Upper lobe of right lung (tissue), 1 donor: ENCODE measurements around the gene KRTAP2-2. TPM values are rescaled to one million over a fixed set of nuclear protein-coding genes. Genes with fewer than 3 reads are reported as not detected.

Experiments
- ATAC-seq: fragments of 200-7000 bp; cut with Tn5 transposase; one replicate; pipeline ENCODE4 v1.9.1; 2020; ENCODE audit warnings: mild to moderate bottlenecking, moderate library complexity
- DNase-seq: peaks from one replicate; pipeline ENCODE4 v3.0.0-alpha.2; 2020
- H3K27ac ChIP-seq: fragments of 200-600 bp; one replicate; pipeline ENCODE4 v1.8.0; 2022
- H3K27me3 ChIP-seq: fragments of 200-600 bp; one replicate; pipeline ENCODE4 v1.8.0; 2022; ENCODE audit warnings: mild to moderate bottlenecking
- H3K36me3 ChIP-seq: fragments of 200-600 bp; one replicate; pipeline ENCODE4 v1.8.0; 2022
- H3K4me1 ChIP-seq: fragments of 200-600 bp; one replicate; pipeline ENCODE4 v1.8.0; 2022
- H3K4me3 ChIP-seq: fragments of 200-600 bp; one replicate; pipeline ENCODE4 v1.8.0; 2022; ENCODE audit warnings: mild to moderate bottlenecking
- H3K9me3 ChIP-seq: fragments of 200-600 bp; one replicate; pipeline ENCODE4 v1.8.0; 2022
- CTCF ChIP-seq: fragments of 200-600 bp; IDR thresholded peaks from one replicate; pipeline ENCODE4 v1.8.0; 2022; ENCODE audit warnings: antibody characterized with exemption
- intact Hi-C: fragments of 100-400 bp; cut with DNase I; formaldehyde crosslinking; loops from one replicate; pipeline ENCODE4 v1.11.0; 2022
- total RNA-seq: library from RNA; stranded (reverse); fragmentation: NEBNext Ultra II Directional; extraction: Animal tissue kit (Norgen Biotek cat#: 25700); gene quantifications from one replicate; pipeline ENCODE4 v1.2.1, GENCODE V29; 2021
- donor health status: DM: no; HTN: yes; CAD: no; lungs with severe emphysema.

The KRTAP2-2 gene
- total RNA-seq, 1 donor from 2014 or later, result not detected

- Histone ChIP-seq H3K27ac (no peak overlapping the region), H3K4me3 (no peak overlapping the region), H3K9me3 (no peaks in the 10 kb centered on the region), H3K27me3 (no peaks in the 10 kb centered on the region), H3K36me3 (no peaks in the 10 kb centered on the region), H3K4me1 (no peaks in the 10 kb centered on the region)
- intact Hi-C loops, result no loop called here
- no peak for TF ChIP-seq CTCF
- no peak for DNase-seq
- peak; percentile 69 for ATAC-seq
These were observed 45.7 kb downstream of the KRTAP2-2 start for GRCh38 chr17:41009301-41009760.

- Histone ChIP-seq H3K27ac (no peak within 1 kb of the TSS), H3K4me3 (no peak within 1 kb of the TSS), H3K4me1 (no peaks in the 10 kb centered on the region), H3K36me3 (no peaks in the 10 kb centered on the region), H3K9me3 (no peaks in the 10 kb centered on the region), H3K27me3 (no peaks in the 10 kb centered on the region)
- no peak for TF ChIP-seq CTCF
- ATAC-seq (no peak), DNase-seq (peak; percentile 49)
- intact Hi-C loops, result no loop called here
These were observed 46.2 kb downstream of the KRTAP2-2 start, which contains the start of gene KRTAP3-1 for GRCh38 chr17:41008811-41009210. TSS of gene KRTAP3-1 (minus strand) at chr17:41009128. CDS start at chr17:41009074, 54 bp downstream.

Other genes starting within 250 kb of the KRTAP2-2 start
- 36.8 TPM for gene KRT10, start 232.6 kb downstream of the KRTAP2-2 start, total RNA-seq
- not detected for gene KRT12, start 188.0 kb downstream of the KRTAP2-2 start, total RNA-seq
- not detected for gene KRT20, start 170.0 kb downstream of the KRTAP2-2 start, total RNA-seq
- 1.1 TPM for gene KRT23, start 117.6 kb downstream of the KRTAP2-2 start, total RNA-seq
- 0.35 TPM for gene KRT39, start 88.3 kb downstream of the KRTAP2-2 start, total RNA-seq
- not detected for gene KRT40, start 70.9 kb downstream of the KRTAP2-2 start, total RNA-seq
- gene KRTAP3-3, start 61.1 kb downstream of the KRTAP2-2 start, total RNA-seq, result not detected
- gene KRTAP3-2, start 55.3 kb downstream of the KRTAP2-2 start, total RNA-seq, result not detected
- not detected for gene KRTAP3-1, start 46.1 kb downstream of the KRTAP2-2 start, total RNA-seq
- gene KRTAP1-5, start 28.0 kb downstream of the KRTAP2-2 start, total RNA-seq, result not detected
- gene KRTAP1-4, start 25.0 kb downstream of the KRTAP2-2 start, total RNA-seq, result not detected
- gene KRTAP1-3, start 20.4 kb downstream of the KRTAP2-2 start, total RNA-seq, result not detected
- not detected for gene KRTAP1-1, start 13.8 kb downstream of the KRTAP2-2 start, total RNA-seq
- not detected for gene KRTAP2-1, start 7.9 kb downstream of the KRTAP2-2 start, total RNA-seq
- gene KRTAP2-3, start 4.9 kb upstream of the KRTAP2-2 start, total RNA-seq, result not detected
- not detected for gene KRTAP2-4, start 10.6 kb upstream of the KRTAP2-2 start, total RNA-seq
- gene KRTAP4-7, start 28.9 kb upstream of the KRTAP2-2 start, total RNA-seq, result not detected
- not detected for gene KRTAP4-8, start 42.9 kb upstream of the KRTAP2-2 start, total RNA-seq
- not detected for gene KRTAP4-16, start 47.0 kb upstream of the KRTAP2-2 start, total RNA-seq
- not detected for gene KRTAP4-9, start 50.2 kb upstream of the KRTAP2-2 start, total RNA-seq
- not detected for gene KRTAP4-11, start 63.1 kb upstream of the KRTAP2-2 start, total RNA-seq
- gene KRTAP4-12, start 69.0 kb upstream of the KRTAP2-2 start, total RNA-seq, result not detected
- gene KRTAP4-6, start 85.3 kb upstream of the KRTAP2-2 start, total RNA-seq, result not detected
- gene KRTAP4-5, start 94.6 kb upstream of the KRTAP2-2 start, total RNA-seq, result not detected
- not detected for gene KRTAP4-4, start 105.5 kb upstream of the KRTAP2-2 start, total RNA-seq
- not detected for gene KRTAP4-3, start 113.0 kb upstream of the KRTAP2-2 start, total RNA-seq
- gene KRTAP4-2, start 123.0 kb upstream of the KRTAP2-2 start, total RNA-seq, result not detected
- not detected for gene KRTAP4-1, start 129.7 kb upstream of the KRTAP2-2 start, total RNA-seq
- not detected for gene KRTAP9-1, start 134.7 kb upstream of the KRTAP2-2 start, total RNA-seq
- gene KRTAP9-2, start 171.4 kb upstream of the KRTAP2-2 start, total RNA-seq, result not detected
- gene KRTAP9-3, start 177.2 kb upstream of the KRTAP2-2 start, total RNA-seq, result not detected
- not detected for gene KRTAP9-8, start 182.8 kb upstream of the KRTAP2-2 start, total RNA-seq
- not detected for gene KRTAP9-4, start 194.5 kb upstream of the KRTAP2-2 start, total RNA-seq
- not detected for gene KRTAP9-9, start 200.2 kb upstream of the KRTAP2-2 start, total RNA-seq
- not detected for gene KRTAP9-6, start 210.1 kb upstream of the KRTAP2-2 start, total RNA-seq
- gene KRTAP9-7, start 220.5 kb upstream of the KRTAP2-2 start, total RNA-seq, result not detected
- not detected for gene KRTAP29-1, start 247.6 kb upstream of the KRTAP2-2 start, total RNA-seq